Activated naive CD8-positive, alpha-beta T cell treated with anti-CD3 and anti-CD28 coated beads, Interleukin-2, amount 50 U/mL, for 24 hours (primary cell): ENCODE results near the gene WDFY2.

Source experiments
- ATAC-seq: fragments of 150-1000 bp; cut with Tn5 transposase; one replicate; pipeline ENCODE4 v1.10.0; 2021
- DNase-seq: peaks from one replicate; pipeline ENCODE4 v3.0.0; 2021
- H3K27ac Mint-ChIP-seq: one replicate; pipeline ENCODE4 v1.8.0; 2021; ENCODE audit warnings: mild to moderate bottlenecking, mixed read lengths
- H3K27me3 Mint-ChIP-seq: one replicate; pipeline ENCODE4 v1.8.0; 2021; ENCODE audit warnings: mixed read lengths
- H3K36me3 Mint-ChIP-seq: one replicate; pipeline ENCODE4 v1.8.0; 2021; ENCODE audit warnings: low read depth, mixed read lengths
- H3K4me1 Mint-ChIP-seq: one replicate; pipeline ENCODE4 v1.8.0; 2021; ENCODE audit warnings: mixed read lengths
- H3K4me3 Mint-ChIP-seq: one replicate; pipeline ENCODE4 v1.8.0; 2021; ENCODE audit warnings: mild to moderate bottlenecking, moderate library complexity, mixed read lengths
- H3K9me3 Mint-ChIP-seq: one replicate; pipeline ENCODE4 v1.8.0; 2021; ENCODE audit warnings: mixed read lengths

Gene WDFY2

GRCh38 chr13:51816604-51817249 lies 232.5 kb downstream of the WDFY2 start:
- Mint-ChIP-seq H3K27ac (no peak overlapping the region), H3K27me3 (no peaks in the 10 kb centered on the region), H3K4me3 (no peak overlapping the region), H3K4me1 (peaks cover 94% of the 10 kb centered on the region), H3K36me3 (no peaks in the 10 kb centered on the region), H3K9me3 (no peaks in the 10 kb centered on the region)
- DNase-seq: no peak
- no peak for ATAC-seq
